Trophoblast cell (in vitro differentiated cells and primary cell): ENCODE data around the gene F7. TPM values are rescaled to one million over a fixed set of nuclear protein-coding genes. Genes with fewer than 3 reads are reported as not detected.
"Not testable (repeated sequence)": the region's sequence is repeated elsewhere in the genome, so short reads cannot be mapped to it uniquely, and the experiment has no call there.

Experiments
- DNase-seq, 2 donors: peaks; one replicate each; pipeline ENCODE4 v3.0.0-alpha.2; 2016
- H2AFZ ChIP-seq: 2 replicates; pipeline ENCODE4 v1.6.1; 2013; ENCODE audit warnings: low read length, moderate library complexity, mild to moderate bottlenecking; ENCODE audit not compliant: insufficient read depth, poor library complexity
- H2AK5ac ChIP-seq: 2 replicates; pipeline ENCODE4 v1.6.1; 2013; ENCODE audit warnings: mild to moderate bottlenecking, low read length
- H2BK120ac ChIP-seq: 2 replicates; pipeline ENCODE4 v1.6.1; 2013; ENCODE audit warnings: low read length, mild to moderate bottlenecking, moderate library complexity; ENCODE audit not compliant: insufficient read depth, poor library complexity
- H2BK12ac ChIP-seq: 2 replicates; pipeline ENCODE4 v1.6.1; 2013; ENCODE audit warnings: mild to moderate bottlenecking, low read length, moderate library complexity
- H2BK5ac ChIP-seq: 2 replicates; pipeline ENCODE4 v1.6.1; 2013; ENCODE audit warnings: low read length, low read depth, moderate library complexity, mild to moderate bottlenecking; ENCODE audit not compliant: poor library complexity
- H3K14ac ChIP-seq: 2 replicates; pipeline ENCODE4 v1.6.1; 2013; ENCODE audit warnings: mild to moderate bottlenecking, low read length
- H3K18ac ChIP-seq: 2 replicates; pipeline ENCODE4 v1.6.1; 2013; ENCODE audit warnings: mild to moderate bottlenecking, low read length
- H3K23ac ChIP-seq: 2 replicates; pipeline ENCODE4 v1.6.1; 2013; ENCODE audit warnings: low read length
- H3K27ac ChIP-seq: 2 replicates; pipeline ENCODE4 v1.5.1; 2013; ENCODE audit warnings: low read depth, mild to moderate bottlenecking, inconsistent platforms, low read length, moderate library complexity
- H3K27me3 ChIP-seq: 2 replicates; pipeline ENCODE4 v1.6.1; 2013; ENCODE audit warnings: inconsistent platforms, mild to moderate bottlenecking, low read length, moderate library complexity; ENCODE audit not compliant: insufficient read depth
- H3K36me3 ChIP-seq, 2 experiments: 1 replicate in 1 of 2; 2 replicates in 1 of 2; pipeline ENCODE4 v1.6.1; 2013; ENCODE audit warnings: low read length in 2 of 2, mild to moderate bottlenecking in 2 of 2, moderate library complexity in 1 of 2; ENCODE audit not compliant: insufficient read depth in 2 of 2, control insufficient read depth in 1 of 2
- H3K4ac ChIP-seq: 2 replicates; pipeline ENCODE4 v1.6.1; 2013; ENCODE audit warnings: low read depth, mild to moderate bottlenecking, low read length, moderate library complexity
- H3K4me1 ChIP-seq, 2 experiments: 1 replicate in 1 of 2; 2 replicates in 1 of 2; pipeline ENCODE4 v1.6.1; 2013; ENCODE audit warnings: low read length in 2 of 2, mild to moderate bottlenecking in 2 of 2, moderate library complexity in 1 of 2; ENCODE audit not compliant: insufficient read depth in 2 of 2, control insufficient read depth in 1 of 2
- H3K4me2 ChIP-seq: 2 replicates; pipeline ENCODE4 v1.6.1; 2013; ENCODE audit warnings: inconsistent platforms, mild to moderate bottlenecking, low read length, moderate library complexity
- H3K4me3 ChIP-seq: 2 replicates; pipeline ENCODE4 v1.5.1; 2013; ENCODE audit warnings: mild to moderate bottlenecking, low read depth, low read length, inconsistent platforms
- H3K79me1 ChIP-seq: one replicate; pipeline ENCODE4 v1.6.1; 2013; ENCODE audit warnings: low read length
- H3K79me2 ChIP-seq: 2 replicates; pipeline ENCODE4 v1.6.1; 2013; ENCODE audit warnings: low read length, mild to moderate bottlenecking; ENCODE audit not compliant: control insufficient read depth, insufficient read depth, poor library complexity
- H3K9ac ChIP-seq: 2 replicates; pipeline ENCODE4 v1.6.1; 2013; ENCODE audit warnings: mild to moderate bottlenecking, low read length
- H3K9me3 ChIP-seq: 2 replicates; pipeline ENCODE4 v1.6.1; 2013; ENCODE audit warnings: low read depth, mild to moderate bottlenecking, control low read depth, inconsistent platforms, low read length; ENCODE audit not compliant: insufficient read depth
- H4K12ac ChIP-seq: 2 replicates; pipeline ENCODE4 v1.6.1; 2013; ENCODE audit warnings: low read depth, mild to moderate bottlenecking, low read length, moderate library complexity
- H4K8ac ChIP-seq: 2 replicates; pipeline ENCODE4 v1.6.1; 2013; ENCODE audit warnings: low read depth, mild to moderate bottlenecking, low read length, moderate library complexity
- H4K91ac ChIP-seq: one replicate; pipeline ENCODE4 v1.6.1; 2013; ENCODE audit warnings: low read depth, mild to moderate bottlenecking, low read length, moderate library complexity
- WGBS: extraction: QIAGEN DNeasy Blood & Tissue Kit; methylation state at CpG from one replicate; pipeline ENCODE4 v1.1.7; 2013; ENCODE audit warnings: missing lambda C conversion rate; ENCODE audit not compliant: insufficient read length, insufficient coverage; ENCODE audit errors: extremely low coverage; 5-methylcytosine and 5-hydroxymethylcytosine counted together
- polyA plus RNA-seq: library from polyadenylated mRNA; stranded (reverse); fragments of 200-250 nt; gene quantifications from 2 replicates; pipeline ENCODE4 v1.2.3, GENCODE V29; 2013

Gene F7
- polyA plus RNA-seq, result 0.01 and 0.04 TPM in 2 replicates

GRCh38 chr13:113105032-113105920 lies at the start of gene F7:
TSS of gene F7 (plus strand) at chr13:113105791. CDS start at chr13:113105842, 51 bp downstream.
- no peak within 1 kb of the TSS for H2BK12ac ChIP-seq
- no peak within 1 kb of the TSS for H3K4ac ChIP-seq
- no peaks in the 10 kb centered on the region for H3K79me2 ChIP-seq
- no peak within 1 kb of the TSS for H2AK5ac ChIP-seq
- no peak within 1 kb of the TSS for H4K8ac ChIP-seq
- no CpG with 5 or more reads among the region's 17 CpGs for WGBS
- no peak within 1 kb of the TSS for H2AFZ ChIP-seq
- peaks cover 8% of the 10 kb centered on the region for H3K27me3 ChIP-seq
- no peaks in the 10 kb centered on the region for H3K79me1 ChIP-seq
- H4K91ac ChIP-seq, result no peak within 1 kb of the TSS
- no peak within 1 kb of the TSS for H3K4me2 ChIP-seq
- H3K4me3 ChIP-seq, result no peak within 1 kb of the TSS
- no peak within 1 kb of the TSS for H3K14ac ChIP-seq
- H3K4me1 ChIP-seq, result no peaks in the 10 kb centered on the region
- no peak within 1 kb of the TSS for H3K23ac ChIP-seq
- no peak within 1 kb of the TSS for H3K27ac ChIP-seq
- H3K9me3 ChIP-seq, result peaks cover 11% of the 10 kb centered on the region
- H4K12ac ChIP-seq, result no peak within 1 kb of the TSS
- H3K18ac ChIP-seq, result no peak within 1 kb of the TSS
- no peaks in the 10 kb centered on the region for H3K36me3 ChIP-seq
- no peak within 1 kb of the TSS for H2BK5ac ChIP-seq
- peak in 1 of 2 donors; percentile 18 for DNase-seq
- no peak within 1 kb of the TSS for H3K9ac ChIP-seq
- no peak within 1 kb of the TSS for H2BK120ac ChIP-seq

GRCh38 chr13:113057084-113057483 lies 48.5 kb upstream of the F7 start:
- Histone ChIP-seq H3K27me3 (no peaks in the 10 kb centered on the region), H3K4me3 (no peak overlapping the region), H3K14ac (no peak overlapping the region), H2BK12ac (no peak overlapping the region), H3K4me2 (no peak overlapping the region), H2AK5ac (no peak overlapping the region), H3K79me2 (no peaks in the 10 kb centered on the region), H3K27ac (no peak overlapping the region), H2BK120ac (no peak overlapping the region), H2BK5ac (no peak overlapping the region), H4K8ac (no peak overlapping the region), H3K9me3 (peaks cover 20% of the 10 kb centered on the region), H3K79me1 (no peaks in the 10 kb centered on the region), H2AFZ (no peak overlapping the region), H3K36me3 (no peaks in the 10 kb centered on the region), H3K4me1 (peaks cover 0 to 5% of the 10 kb centered on the region in 2 experiments), H3K9ac (no peak overlapping the region), H3K23ac (peak overlapping the region; percentile 10), H3K4ac (no peak overlapping the region), H3K18ac (no peak overlapping the region), H4K12ac (no peak overlapping the region), H4K91ac (no peak overlapping the region)
- no peak for DNase-seq
- WGBS, result no CpG with 5 or more reads among the region's 1 CpG

GRCh38 chr13:113057559-113057958 lies 48.0 kb upstream of the F7 start:
- H3K4me2 ChIP-seq, H3K14ac ChIP-seq, H4K12ac ChIP-seq, H3K27ac ChIP-seq, H4K8ac ChIP-seq, H2BK120ac ChIP-seq, H3K27me3 ChIP-seq, H3K4ac ChIP-seq, H2BK12ac ChIP-seq, H2AK5ac ChIP-seq, DNase-seq, H3K18ac ChIP-seq, H3K36me3 ChIP-seq, H3K4me1 ChIP-seq, H2AFZ ChIP-seq, H4K91ac ChIP-seq, H3K4me3 ChIP-seq, H3K79me2 ChIP-seq, H2BK5ac ChIP-seq, H3K9ac ChIP-seq, H3K79me1 ChIP-seq, H3K23ac ChIP-seq: not testable (repeated sequence)
- H3K9me3 ChIP-seq, result peaks cover 22% of the 10 kb centered on the region
- no CpG with 5 or more reads among the region's 3 CpGs for WGBS

GRCh38 chr13:113058129-113058987 lies 47.2 kb upstream of the F7 start:
- Histone ChIP-seq H4K12ac (no peak overlapping the region), H3K4me2 (no peak overlapping the region), H3K4me3 (peak overlapping the region; percentile 3), H2BK12ac (no peak overlapping the region), H3K18ac (no peak overlapping the region), H3K79me2 (no peaks in the 10 kb centered on the region), H3K4me1 (peaks cover 0 to 5% of the 10 kb centered on the region in 2 experiments), H3K23ac (no peak overlapping the region), H3K27me3 (no peaks in the 10 kb centered on the region), H3K27ac (no peak overlapping the region), H2BK5ac (no peak overlapping the region), H3K14ac (no peak overlapping the region), H2BK120ac (no peak overlapping the region), H4K8ac (no peak overlapping the region), H3K79me1 (no peaks in the 10 kb centered on the region), H2AK5ac (no peak overlapping the region), H2AFZ (no peak overlapping the region), H3K9me3 (peaks cover 22% of the 10 kb centered on the region), H3K4ac (no peak overlapping the region), H3K9ac (no peak overlapping the region), H4K91ac (no peak overlapping the region), H3K36me3 (no peaks in the 10 kb centered on the region)
- DNase-seq, result no peak
- WGBS, result no CpG with 5 or more reads among the region's 21 CpGs
